GM12892 (cell line): Measurements from ENCODE around the gene VWF.

Experiments
- POLR2A ChIP-seq: IDR thresholded peaks from 2 replicates; pipeline ENCODE4 v1.6.1; 2011; ENCODE audit warnings: low read depth, low read length, control low read depth
- POLR2AphosphoS5 ChIP-seq: IDR thresholded peaks from 2 replicates; pipeline ENCODE4 v1.6.1; 2011; ENCODE audit warnings: low read depth, low read length, control low read depth

DNA sequence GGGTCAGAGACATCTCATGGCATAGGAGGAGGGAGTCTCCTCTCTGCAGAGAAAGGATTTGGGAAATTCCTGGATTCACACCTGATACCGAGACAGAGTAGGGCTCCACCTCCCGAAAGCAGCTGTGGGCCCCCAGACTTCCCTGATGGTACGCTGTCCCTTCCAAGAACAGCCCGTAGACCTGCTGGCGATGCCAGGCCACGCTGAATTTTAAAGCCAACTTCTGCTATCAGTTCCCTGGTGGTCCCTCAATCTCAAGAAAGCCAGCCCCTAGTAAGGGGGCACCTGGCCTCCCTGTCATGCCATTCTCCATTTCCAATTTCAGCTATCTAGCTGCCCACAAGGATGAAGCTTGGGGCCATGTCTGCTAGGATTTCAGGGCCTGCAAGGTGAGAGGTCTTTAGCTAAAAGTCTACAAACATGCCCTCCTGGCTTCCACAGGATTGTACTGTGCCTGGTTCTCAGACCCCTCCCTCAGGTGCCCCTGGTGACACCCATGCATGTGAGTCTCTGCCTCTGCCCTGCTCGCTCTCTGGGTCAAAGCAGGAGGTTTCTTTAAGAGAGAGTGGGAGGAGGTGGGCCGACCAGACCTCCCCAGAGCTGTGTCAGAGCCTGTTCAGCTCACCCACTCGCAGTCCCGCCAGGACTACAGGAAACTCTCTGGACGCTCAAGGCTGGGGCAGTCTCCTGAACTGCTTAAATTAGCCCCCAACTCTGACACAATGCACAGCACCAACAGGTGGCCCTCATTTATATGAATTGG is 209.9 kb downstream of the VWF start:
- TF ChIP-seq POLR2AphosphoS5, result no peak
- no peak for TF ChIP-seq POLR2A
